SK-N-SH (cell line): ENCODE measurements around the gene KIF1A.

Experiments
- EP300 ChIP-seq, 2 experiments: IDR thresholded peaks; 2 replicates each; pipeline versions ENCODE4 v1.4.0 to v1.6.1; 2012; ENCODE audit warnings: borderline replicate concordance in 1 of 2, low read depth in 1 of 2, low read length in 1 of 2
- FOXM1 ChIP-seq: IDR thresholded peaks from 2 replicates; pipeline ENCODE4 v1.4.0; 2012; ENCODE audit warnings: low read depth, mild to moderate bottlenecking
- JUND ChIP-seq: IDR thresholded peaks from 2 replicates; pipeline ENCODE4 v1.4.0; 2012
- MEF2A ChIP-seq: IDR thresholded peaks from 2 replicates; pipeline ENCODE4 v1.4.0; 2012; ENCODE audit warnings: low read depth, borderline replicate concordance
- POLR2AphosphoS5 ChIP-seq: IDR thresholded peaks from 2 replicates; pipeline ENCODE4 v1.6.1; 2012; ENCODE audit warnings: low read depth, low read length
- SIN3A ChIP-seq: IDR thresholded peaks from 2 replicates; pipeline ENCODE4 v1.6.1; 2012; ENCODE audit warnings: low read depth, mild to moderate bottlenecking, low read length, moderate library complexity, borderline replicate concordance
- TAF1 ChIP-seq: IDR thresholded peaks from 2 replicates; pipeline ENCODE4 v1.6.1; 2012; ENCODE audit warnings: low read depth, mild to moderate bottlenecking, low read length, moderate library complexity, borderline replicate concordance
- YY1 ChIP-seq: IDR thresholded peaks from 2 replicates; pipeline ENCODE4 v1.4.0; 2012; ENCODE audit warnings: low read depth, mild to moderate bottlenecking
- TF ChIP-seq, protein P1 (sequence below): fragments of 200-600 bp; sonication (generic); IDR thresholded peaks from 2 replicates; pipeline ENCODE4 v1.6.1; 2017; ENCODE audit warnings: antibody characterized with exemption, mild to moderate bottlenecking, moderate library complexity
- TF ChIP-seq, protein P2 (sequence below): IDR thresholded peaks from 2 replicates; pipeline ENCODE4 v1.6.1; 2012; ENCODE audit warnings: mild to moderate bottlenecking, low read depth, low read length, moderate library complexity
- TF ChIP-seq, protein P3 (sequence below): IDR thresholded peaks from 2 replicates; pipeline ENCODE4; 2012

DNA sequence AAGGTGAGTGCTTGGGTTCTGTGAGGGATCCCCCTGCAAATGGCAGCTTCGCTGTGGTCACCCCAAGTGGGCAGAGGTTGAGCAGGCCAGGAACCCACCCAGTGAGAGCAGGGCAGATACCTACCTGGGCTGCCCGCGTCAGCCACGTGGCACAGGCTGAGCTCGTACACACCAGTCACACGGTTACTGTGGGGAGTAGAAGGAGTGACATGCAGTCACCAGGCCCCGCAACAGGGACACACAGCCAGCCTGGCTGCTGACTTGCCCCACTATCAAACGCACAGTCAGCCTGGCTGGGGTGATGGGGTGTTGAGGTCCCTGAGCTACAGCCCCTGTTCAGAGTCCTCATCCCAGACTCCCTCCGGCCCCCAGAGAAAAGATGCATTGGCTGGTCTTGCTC lies 96.2 kb downstream of the KIF1A start:
- no peak for TF ChIP-seq POLR2AphosphoS5
- TF ChIP-seq, protein P1, sequence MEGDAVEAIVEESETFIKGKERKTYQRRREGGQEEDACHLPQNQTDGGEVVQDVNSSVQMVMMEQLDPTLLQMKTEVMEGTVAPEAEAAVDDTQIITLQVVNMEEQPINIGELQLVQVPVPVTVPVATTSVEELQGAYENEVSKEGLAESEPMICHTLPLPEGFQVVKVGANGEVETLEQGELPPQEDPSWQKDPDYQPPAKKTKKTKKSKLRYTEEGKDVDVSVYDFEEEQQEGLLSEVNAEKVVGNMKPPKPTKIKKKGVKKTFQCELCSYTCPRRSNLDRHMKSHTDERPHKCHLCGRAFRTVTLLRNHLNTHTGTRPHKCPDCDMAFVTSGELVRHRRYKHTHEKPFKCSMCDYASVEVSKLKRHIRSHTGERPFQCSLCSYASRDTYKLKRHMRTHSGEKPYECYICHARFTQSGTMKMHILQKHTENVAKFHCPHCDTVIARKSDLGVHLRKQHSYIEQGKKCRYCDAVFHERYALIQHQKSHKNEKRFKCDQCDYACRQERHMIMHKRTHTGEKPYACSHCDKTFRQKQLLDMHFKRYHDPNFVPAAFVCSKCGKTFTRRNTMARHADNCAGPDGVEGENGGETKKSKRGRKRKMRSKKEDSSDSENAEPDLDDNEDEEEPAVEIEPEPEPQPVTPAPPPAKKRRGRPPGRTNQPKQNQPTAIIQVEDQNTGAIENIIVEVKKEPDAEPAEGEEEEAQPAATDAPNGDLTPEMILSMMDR, result no peak
- no peak for TF ChIP-seq TAF1
- no peak for TF ChIP-seq JUND
- TF ChIP-seq EP300 (IDR thresholded peaks at IDR 0.05; ENCODE audit: borderline replicate concordance in 1 of 2, low read depth in 1 of 2, low read length in 1 of 2), result no peak
- no peak for TF ChIP-seq FOXM1
- TF ChIP-seq, protein P2, sequence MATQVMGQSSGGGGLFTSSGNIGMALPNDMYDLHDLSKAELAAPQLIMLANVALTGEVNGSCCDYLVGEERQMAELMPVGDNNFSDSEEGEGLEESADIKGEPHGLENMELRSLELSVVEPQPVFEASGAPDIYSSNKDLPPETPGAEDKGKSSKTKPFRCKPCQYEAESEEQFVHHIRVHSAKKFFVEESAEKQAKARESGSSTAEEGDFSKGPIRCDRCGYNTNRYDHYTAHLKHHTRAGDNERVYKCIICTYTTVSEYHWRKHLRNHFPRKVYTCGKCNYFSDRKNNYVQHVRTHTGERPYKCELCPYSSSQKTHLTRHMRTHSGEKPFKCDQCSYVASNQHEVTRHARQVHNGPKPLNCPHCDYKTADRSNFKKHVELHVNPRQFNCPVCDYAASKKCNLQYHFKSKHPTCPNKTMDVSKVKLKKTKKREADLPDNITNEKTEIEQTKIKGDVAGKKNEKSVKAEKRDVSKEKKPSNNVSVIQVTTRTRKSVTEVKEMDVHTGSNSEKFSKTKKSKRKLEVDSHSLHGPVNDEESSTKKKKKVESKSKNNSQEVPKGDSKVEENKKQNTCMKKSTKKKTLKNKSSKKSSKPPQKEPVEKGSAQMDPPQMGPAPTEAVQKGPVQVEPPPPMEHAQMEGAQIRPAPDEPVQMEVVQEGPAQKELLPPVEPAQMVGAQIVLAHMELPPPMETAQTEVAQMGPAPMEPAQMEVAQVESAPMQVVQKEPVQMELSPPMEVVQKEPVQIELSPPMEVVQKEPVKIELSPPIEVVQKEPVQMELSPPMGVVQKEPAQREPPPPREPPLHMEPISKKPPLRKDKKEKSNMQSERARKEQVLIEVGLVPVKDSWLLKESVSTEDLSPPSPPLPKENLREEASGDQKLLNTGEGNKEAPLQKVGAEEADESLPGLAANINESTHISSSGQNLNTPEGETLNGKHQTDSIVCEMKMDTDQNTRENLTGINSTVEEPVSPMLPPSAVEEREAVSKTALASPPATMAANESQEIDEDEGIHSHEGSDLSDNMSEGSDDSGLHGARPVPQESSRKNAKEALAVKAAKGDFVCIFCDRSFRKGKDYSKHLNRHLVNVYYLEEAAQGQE, result no peak
- TF ChIP-seq SIN3A, result no peak
- TF ChIP-seq, protein P3, sequence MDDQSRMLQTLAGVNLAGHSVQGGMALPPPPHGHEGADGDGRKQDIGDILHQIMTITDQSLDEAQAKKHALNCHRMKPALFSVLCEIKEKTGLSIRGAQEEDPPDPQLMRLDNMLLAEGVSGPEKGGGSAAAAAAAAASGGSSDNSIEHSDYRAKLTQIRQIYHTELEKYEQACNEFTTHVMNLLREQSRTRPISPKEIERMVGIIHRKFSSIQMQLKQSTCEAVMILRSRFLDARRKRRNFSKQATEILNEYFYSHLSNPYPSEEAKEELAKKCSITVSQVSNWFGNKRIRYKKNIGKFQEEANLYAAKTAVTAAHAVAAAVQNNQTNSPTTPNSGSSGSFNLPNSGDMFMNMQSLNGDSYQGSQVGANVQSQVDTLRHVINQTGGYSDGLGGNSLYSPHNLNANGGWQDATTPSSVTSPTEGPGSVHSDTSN, result no peak
- no peak for TF ChIP-seq MEF2A
- TF ChIP-seq YY1, result no peak
